CD4-positive, alpha-beta T cell treated with Interleukin-21 for 1 hour (primary cell): ENCODE measurements around the gene ZNF398.
"Not testable (repeated sequence)": the region's sequence is repeated elsewhere in the genome, so short reads cannot be mapped to it uniquely, and the experiment has no call there.

ENCODE experiments used
- DNase-seq: peaks from one replicate; pipeline ENCODE4 v3.0.0-alpha.2; 2020

The ZNF398 gene

DNA sequence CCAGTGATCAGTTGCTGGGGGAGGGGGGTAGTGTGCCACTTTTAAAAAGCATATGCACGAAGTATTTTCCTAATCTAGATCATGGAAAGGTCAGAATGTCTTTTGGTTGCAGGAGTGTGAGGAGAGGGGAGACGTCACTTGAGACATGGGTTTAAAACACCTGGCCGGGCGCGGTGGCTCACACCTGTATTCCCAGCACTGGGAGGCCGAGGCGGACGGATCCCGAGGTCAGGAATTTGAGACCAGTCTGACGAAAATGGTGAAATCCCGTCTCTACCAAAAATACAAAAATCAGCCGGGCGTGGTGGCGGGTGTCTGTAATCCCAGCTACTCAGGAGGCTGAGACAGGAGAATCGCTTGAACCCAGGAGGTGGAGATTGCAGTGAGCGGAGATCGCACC is 79.1 kb downstream of the ZNF398 start:
- DNase-seq = not testable (repeated sequence)

- no peak for DNase-seq
Observed at GRCh38 chr7:149226840-149227494, 79.7 kb downstream of the ZNF398 start.

GRCh38 chr7:149228831-149229471 is 81.7 kb downstream of the ZNF398 start:
- no peak for DNase-seq

GRCh38 chr7:149229526-149229925 is 82.3 kb downstream of the ZNF398 start:
- DNase-seq = no peak

DNA sequence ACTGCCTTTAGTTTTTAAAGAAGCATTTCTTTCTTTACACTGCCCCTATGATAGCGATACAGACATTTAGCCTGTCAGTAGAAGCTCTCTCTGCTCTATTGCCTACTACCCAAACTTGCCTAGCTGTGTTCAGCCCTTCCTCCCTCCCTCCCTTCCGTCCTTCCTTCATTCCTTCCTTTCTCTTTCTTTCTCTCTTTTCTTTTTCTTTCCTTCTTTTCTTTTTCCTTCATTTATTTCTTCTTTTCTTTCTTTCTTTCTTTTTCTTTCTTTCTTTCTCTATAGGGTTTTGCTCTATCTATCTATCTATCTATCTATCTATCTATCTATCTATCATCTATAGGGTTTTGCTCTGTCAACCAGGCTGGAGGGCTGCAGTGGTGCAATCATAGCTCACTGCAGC is 85.1 kb downstream of the ZNF398 start:
- DNase-seq = no peak
